Endometrial microvascular endothelial cells (primary cell): ENCODE results near the gene ASB16. TPM values are rescaled to one million over a fixed set of nuclear protein-coding genes. Genes with fewer than 3 reads are reported as not detected.

Experiments used
- in situ Hi-C: cut with HindIII; loops from 2 replicates; pipeline ENCODE4 v1.10.0; 2017; ENCODE audit warnings: low sequenced_read_pairs, low pct_unique_long_range_greater_than_20kb; ENCODE audit errors: inconsistent ontology term
- total RNA-seq: library from RNA; depleted of rRNA; stranded (reverse); fragments of >200 nt; gene quantifications from one replicate; pipeline ENCODE4 v1.2.3, GENCODE V29; 2015; ENCODE audit errors: inconsistent ontology term

The ASB16 gene
- total RNA-seq, 1 donor from 2014 or later = not detected

GRCh38 chr17:44217738-44218343, 47.3 kb downstream of the ASB16 start:
- in situ Hi-C loops = no loop called here

DNA sequence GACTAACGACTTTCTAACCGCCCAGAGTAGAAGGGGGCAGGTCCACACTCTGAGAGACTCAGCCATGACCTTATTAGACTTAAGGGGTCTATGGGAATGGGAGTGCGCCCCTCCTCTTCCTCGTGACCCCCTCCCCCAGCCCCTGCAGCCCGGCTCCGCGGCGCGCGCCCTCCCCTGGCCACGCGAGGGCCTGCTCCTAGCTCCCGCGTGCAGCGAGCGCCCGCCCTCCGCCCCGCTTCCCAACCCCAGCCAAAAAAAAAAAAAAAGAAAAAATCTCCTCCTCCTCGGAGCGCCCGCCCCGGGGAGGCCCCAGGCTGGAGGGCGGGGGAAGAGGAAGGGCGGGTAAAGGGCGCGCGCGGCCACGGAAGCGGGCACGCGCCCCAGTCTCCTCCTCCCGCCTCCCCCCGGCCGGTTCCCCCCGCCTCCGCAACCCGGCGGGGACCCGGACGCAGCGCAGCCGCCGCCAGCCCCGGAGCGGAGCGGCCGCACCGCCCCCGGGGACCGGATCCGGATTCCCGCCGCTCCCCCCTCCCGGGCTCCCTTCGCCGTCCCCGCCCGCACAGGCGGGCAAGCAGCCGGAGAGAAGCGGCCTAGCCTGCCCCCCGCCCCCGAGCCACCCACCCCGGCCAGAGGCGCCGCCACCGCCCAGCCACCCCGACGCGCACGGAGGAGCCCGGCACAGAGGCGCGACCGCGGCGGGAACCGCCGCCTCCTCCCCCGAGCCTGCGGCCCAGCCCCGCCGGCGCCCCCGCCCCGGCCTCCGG, 48.0 kb downstream of the ASB16 start:
- in situ Hi-C loops = no loop called here

GRCh38 chr17:44219108-44219615, 48.7 kb downstream of the ASB16 start:
- in situ Hi-C loops = no loop called here

- in situ Hi-C loops = no loop called here
These were observed 49.2 kb downstream of the ASB16 start, which contains the start of gene UBTF for GRCh38 chr17:44219616-44220212. Gene UBTF, minus strand, starts transcription at chr17:44219675. Its CDS starts 1,446 bp downstream, at chr17:44218229.

DNA sequence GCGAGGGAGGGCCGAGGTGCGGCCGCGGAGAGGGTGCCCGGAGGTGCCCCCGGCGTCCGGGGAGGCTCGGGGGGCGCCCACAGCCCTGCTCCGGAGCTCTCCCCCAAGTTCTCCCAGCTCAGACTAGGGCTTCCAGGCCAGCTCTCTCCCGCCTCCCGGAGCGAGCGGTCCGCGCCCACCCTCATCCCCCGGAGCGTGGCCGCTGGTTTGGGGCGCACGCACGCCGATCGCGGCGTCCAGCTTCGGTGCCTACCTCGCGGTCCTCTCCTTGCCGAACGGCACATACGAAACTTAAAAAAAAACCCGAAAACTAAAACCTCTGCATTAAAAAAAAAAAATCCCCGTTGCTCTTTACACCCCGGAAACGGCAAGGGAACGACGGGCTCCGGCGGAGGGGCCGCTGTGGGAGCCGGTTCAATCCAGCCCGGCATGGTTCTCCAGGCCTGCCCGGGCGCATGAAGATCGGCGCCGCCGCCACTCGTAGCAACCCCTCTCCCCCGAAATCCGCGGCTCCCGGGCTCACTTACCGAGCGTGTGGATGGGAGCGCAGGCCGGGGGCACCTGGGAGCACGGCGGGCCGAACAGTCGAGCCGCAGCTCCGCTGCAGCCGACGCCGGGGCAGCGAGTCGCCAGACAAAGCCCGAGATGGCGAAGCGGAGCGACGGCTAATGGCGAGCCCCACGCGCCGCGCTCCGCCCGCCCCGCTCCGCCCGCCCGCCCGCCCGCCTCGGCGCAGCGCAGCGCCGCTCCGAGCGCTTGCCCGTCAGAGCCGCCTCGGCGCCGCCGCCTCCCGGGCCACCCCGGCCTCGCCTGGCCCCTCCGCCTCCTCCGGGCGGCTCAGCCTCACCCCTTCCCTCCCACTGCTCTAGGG, 49.9 kb downstream of the ASB16 start:
- in situ Hi-C loops = no loop called here

- in situ Hi-C loops = no loop called here
These were observed 50.8 kb downstream of the ASB16 start for GRCh38 chr17:44221084-44221861.

- in situ Hi-C loops = no loop called here
These were observed 51.3 kb downstream of the ASB16 start for GRCh38 chr17:44221862-44222111.

DNA sequence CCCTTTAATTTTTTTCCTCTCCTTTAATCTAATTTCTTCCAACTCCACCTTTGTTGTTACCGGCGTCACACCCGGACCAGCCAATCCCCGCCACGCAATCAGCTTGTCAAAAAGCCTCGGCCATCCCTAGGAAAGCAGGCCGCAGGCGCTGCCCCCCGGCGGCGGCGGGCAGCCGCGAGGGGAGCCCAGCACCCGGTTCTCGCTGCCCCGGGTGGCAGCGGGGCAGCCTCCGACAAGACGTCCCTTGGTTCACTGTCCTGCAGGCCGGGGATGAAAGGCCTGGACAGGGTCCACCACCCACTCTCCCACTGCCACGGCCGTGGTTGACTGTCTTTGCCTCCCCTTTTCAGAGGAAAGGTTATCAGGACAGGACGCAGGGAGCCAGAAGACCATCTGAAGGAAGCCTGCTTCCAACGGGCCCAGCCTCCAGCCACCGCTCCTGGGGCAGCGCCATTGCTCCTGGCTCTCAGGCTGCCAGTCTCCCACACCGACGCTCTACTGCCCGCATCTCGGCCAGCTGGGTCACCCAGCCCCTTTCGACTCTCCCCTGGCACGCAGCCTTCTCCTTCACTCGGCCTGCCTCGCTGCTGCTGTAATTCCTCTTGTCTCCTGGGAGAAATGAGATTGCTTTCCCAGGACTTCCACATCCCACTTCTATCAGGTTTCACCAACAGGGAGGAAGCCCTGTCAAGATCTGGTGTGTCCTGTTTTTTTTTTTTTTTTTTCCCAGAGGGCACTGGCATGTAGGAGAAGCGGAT, 51.8 kb downstream of the ASB16 start:
- in situ Hi-C loops = no loop called here

DNA sequence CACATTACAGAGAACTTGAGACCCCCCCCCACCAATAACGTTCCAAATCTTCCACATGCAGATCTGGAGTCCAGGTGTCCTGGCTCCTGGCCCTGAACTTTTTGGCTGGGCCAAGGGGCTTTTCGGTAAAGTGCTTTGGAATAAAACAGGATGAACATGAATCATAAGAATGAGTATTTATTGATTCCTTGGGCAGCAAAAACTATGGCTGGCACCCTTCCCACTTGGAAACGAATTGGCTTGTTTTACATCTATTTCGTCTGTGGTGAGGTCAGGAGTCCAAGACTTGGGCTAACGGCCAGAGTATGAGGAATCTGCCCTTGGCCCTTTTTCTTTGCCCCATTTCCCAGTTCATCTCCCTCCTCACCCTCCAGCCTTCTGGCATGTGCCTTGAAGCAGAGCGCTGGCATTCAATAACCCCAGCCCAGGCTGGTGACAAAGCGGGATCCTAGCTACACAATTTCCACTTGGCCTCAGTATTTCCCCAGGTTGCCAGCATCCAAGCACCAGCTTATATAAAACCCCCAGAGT, 53.1 kb downstream of the ASB16 start:
- in situ Hi-C loops = no loop called here

Other genes with a start within 250 kb of the ASB16 start
- not detected for gene PPY, start 228.2 kb upstream of the ASB16 start, total RNA-seq
- gene PYY, start 216.8 kb upstream of the ASB16 start, total RNA-seq = not detected
- 19.8 TPM for gene NAGS, start 166.1 kb upstream of the ASB16 start, total RNA-seq
- gene TMEM101, start 155.7 kb upstream of the ASB16 start, total RNA-seq = 43.9 TPM
- 61.8 TPM for gene LSM12, start 104.0 kb upstream of the ASB16 start, total RNA-seq
- 65.1 TPM for gene G6PC3, start 100.0 kb upstream of the ASB16 start, total RNA-seq
- gene HDAC5, start 47.1 kb upstream of the ASB16 start, total RNA-seq = 6.2 TPM
- 6.1 TPM for gene HROB, start 28.8 kb upstream of the ASB16 start, total RNA-seq
- 49.2 TPM for gene TMUB2, start 16.3 kb downstream of the ASB16 start, total RNA-seq
- 60.0 TPM for gene ATXN7L3, start 29.2 kb downstream of the ASB16 start, total RNA-seq
- gene UBTF, start 49.0 kb downstream of the ASB16 start, total RNA-seq = 46.0 TPM
- gene SLC4A1, start 97.4 kb downstream of the ASB16 start, total RNA-seq = not detected
- gene RUNDC3A, start 137.9 kb downstream of the ASB16 start, total RNA-seq = not detected
- gene SLC25A39, start 154.1 kb downstream of the ASB16 start, total RNA-seq = 149 TPM
- 391 TPM for gene GRN, start 174.6 kb downstream of the ASB16 start, total RNA-seq
- 3.3 TPM for gene FAM171A2, start 193.1 kb downstream of the ASB16 start, total RNA-seq
- 0.46 TPM for gene ITGA2B, start 218.9 kb downstream of the ASB16 start, total RNA-seq